Bone marrow (tissue), 2 donors: ENCODE data around the gene TSPEAR.
"Not testable (repeated sequence)": the region's sequence is repeated elsewhere in the genome, so short reads cannot be mapped to it uniquely, and the experiment has no call there.

Experiments
- DNase-seq, 2 donors: peaks; one replicate each; lab custom pipeline; 2025; lab: John Stamatoyannopoulos, UW

Gene TSPEAR

DNA sequence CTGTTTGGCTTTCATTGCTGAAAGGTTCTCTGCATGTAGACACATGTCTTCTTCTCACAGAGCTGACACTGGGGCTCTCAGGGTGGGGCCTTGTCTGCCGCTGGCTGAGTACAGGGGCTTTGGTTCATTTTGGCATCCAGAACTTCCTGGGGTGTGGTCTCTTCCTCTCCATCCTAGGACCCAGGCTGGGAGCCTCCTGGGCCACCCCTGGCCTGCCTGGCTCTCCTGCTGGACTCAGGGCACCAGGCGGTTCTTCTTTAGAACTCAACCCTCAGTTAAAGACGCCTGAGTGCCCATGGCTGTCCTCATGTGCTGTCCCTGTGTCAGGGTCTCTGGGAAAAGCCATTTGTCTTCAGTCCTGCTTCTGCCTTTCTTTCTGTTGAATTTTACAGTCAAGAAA, 125.5 kb downstream of the TSPEAR start:
- DNase-seq, result no peak

DNA sequence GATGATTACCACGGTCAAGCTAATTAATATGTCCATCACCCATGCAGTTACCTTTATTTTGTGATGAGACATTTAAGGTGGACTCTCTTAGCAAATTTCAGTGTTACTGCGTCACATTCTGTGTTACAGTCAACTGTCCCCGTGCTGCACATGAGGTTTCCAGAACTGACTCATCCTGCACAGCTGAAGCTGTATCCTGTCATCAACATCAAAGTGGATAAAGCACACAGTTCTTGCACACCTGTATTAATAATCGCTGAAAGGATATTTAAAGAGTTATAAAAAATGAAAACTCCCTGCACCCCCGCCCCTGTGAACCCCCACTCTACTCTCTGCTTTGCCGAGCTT, 127.6 kb downstream of the TSPEAR start:
- DNase-seq, result no peak

DNA sequence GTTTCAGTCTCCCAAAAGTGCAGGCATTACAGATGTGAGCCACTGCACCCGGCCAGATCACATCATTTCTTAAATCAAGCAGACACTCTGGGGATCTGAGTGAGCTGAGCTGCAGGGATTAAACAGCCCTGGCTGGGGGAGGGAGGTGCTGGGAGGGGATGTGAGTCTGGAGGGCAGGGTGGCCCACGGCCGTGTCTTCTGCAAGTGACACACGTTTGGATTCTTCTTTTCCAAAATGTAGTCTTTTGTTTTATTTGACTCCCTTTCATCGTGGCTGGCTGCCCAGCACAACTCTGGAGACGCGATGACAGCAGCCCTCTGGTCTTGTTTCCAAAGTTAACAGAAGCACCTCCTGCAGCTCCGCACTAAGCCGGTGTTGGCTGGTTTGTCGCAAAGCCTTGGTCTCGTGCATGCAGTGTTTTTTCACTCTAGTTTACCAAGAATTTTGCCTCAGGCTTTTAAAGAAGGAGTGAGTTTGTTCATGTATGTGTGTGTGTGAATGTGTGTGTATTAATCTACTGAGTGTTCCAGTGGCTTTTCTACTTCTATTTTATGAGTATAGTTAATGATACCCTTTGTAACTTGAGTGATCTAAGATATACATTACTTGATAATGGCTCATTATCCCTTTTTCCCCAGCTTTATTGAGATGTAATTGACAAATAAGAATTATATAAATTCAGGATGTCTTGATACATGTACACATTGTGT, 128.1 kb downstream of the TSPEAR start:
- DNase-seq, result no peak

DNA sequence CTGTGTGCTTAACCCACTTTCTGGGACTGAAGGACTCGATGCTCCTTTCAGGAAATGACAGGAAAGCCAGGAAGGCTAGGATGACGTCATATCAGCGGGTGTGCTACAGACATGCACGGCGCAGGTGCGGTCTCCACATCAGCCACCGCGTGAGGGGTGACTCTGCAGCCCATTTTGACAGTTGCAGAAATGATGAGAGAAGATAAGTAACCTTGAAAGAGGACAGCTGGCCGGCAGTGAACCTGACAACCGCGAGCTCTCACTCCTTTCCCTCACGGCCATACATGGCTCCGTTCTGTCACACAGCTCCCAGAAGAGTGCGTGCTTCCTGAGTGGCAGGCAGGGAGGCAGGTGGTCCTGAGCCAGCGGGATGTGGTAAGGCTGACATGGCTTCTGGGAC, 129.3 kb downstream of the TSPEAR start:
- no peak for DNase-seq

DNA sequence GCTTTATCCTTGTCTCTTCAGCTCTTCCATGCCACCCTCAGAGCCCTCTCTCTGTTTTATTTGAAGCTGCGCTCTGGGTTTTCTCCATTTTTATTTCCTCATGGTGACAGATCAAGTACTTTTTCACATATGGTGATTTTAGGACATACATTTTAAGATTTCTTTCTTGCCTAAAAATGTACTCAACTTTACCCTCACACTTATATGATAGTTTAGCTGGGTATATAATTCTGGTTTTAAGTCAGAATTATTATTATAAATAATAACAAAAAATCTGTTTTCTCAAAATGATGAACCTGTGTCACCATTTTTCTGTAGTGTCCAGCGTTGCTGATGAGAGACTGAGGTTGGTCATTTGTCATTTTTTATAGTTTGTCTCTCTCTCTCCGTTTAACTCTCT, 130.2 kb downstream of the TSPEAR start:
- DNase-seq, result no peak

DNA sequence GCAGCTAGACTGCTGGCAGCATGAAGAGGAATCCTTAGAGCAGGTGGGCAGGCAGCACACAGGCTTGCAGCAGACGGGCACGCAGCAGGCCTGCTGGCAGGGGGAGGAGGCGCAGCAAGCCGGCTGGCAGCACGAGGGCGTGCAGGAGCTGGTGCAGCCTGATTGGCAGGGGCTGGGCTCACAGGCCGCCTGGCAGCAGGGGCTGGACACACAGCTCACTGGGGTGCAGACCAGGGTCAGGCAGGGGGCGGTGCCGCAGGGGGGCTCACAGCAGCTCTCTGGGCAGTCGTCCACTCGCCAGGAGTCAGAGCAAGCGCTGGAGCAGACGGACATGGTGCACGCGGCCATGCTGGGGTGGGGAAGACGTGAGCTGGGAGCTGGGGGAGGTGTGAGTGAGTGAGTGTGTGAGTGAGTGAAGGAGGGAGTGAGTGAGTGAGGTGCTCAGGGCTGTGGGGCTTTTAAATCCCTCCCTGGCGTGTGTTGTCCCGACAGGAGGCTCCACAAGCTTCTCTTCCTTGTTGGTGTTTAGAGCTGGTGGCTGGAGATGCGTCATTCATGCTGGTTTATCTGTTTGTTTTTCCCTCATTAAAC, 131.0 kb downstream of the TSPEAR start, which contains the start of gene KRTAP10-5:
TSS of gene KRTAP10-5 (minus strand) at position 374 of the 591 bp plus-strand sequence. CDS start at position 348, 26 bp downstream.
- DNase-seq, result not testable (repeated sequence)

DNA sequence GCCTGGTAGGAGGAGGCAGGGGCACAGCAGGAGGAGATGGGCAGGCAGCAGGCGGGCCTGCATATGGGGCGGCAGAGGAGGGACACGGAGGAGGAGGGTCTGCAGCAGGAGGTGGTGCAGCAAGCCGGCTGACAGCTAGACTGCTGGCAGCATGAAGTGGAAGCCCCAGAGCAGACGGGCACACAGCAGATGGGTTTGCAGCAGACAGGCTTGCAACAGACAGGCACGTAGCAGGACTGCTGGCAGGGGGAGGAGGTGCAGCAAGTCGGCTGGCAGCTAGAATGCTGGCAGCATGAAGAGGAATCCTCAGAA, 131.6 kb downstream of the TSPEAR start:
- no peak for DNase-seq

DNA sequence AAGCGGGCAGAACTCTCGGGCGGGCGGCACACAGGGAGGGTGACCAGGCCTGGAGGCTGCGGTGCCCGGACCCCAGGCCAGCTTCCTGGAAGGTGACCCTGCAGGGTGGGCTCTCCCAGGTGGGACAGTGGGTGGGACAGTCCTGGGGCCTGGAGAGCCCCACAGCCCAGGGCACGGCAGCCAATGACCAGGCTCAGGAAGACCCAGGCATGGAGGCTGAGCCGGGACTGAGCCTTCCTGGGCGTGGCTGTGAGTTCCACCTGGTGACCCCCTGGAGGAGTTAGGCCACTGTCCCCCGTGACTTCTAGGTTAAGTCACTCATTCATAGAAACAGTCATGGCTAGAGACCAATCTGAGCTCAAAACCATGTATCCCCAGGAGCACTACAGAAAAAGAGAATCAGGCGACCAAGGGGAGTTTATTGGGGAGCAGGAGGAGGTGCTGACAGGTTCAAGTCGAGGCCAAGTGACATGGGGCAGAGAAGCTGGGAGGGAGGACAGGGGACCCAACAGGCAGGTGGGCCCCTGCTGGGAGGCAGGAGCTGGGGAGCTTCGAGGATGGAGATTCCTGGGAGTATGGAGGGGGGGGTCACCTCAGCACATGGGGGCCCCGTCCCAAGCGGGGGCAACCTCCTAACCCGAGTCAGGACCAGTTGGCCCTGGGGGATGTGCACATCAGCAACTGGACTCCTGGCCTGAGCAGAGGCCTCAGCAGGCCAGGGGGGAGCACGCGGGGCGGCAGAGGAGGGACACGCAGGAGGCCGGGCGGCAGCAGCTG, 132.1 kb downstream of the TSPEAR start:
- DNase-seq, result no peak

DNA sequence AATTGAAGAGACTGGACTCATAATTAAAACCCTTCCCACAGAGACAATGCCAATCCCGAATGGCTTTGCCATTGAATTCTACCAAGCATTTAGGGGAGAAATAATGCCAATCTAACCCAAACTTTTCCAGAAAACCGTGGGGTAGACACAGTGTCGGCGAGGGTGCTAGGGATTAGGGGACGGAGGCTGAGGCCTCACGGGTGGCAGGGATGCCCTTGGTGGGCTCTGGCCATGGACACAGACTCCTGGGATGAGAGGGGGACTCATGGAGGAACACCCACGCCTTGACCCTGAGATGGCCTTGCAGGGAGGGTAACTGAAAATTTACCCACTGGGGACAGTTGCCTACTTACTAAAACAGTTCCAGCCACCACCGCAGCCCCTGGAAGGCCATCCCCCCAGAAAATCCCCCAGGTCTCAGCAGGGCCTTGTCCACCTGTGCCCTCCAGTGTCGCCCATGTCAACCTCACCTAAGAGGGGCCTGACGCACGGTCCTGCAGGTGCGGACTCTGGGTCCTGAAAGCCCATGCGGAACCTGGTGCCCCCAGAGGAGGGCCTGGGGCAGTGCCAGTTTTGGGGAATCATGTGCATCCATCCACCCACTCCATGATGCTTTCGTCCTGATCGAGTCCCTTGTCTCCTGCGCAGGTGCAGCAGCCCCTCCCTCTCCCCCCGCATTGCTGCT, 132.9 kb downstream of the TSPEAR start:
- no peak for DNase-seq

DNA sequence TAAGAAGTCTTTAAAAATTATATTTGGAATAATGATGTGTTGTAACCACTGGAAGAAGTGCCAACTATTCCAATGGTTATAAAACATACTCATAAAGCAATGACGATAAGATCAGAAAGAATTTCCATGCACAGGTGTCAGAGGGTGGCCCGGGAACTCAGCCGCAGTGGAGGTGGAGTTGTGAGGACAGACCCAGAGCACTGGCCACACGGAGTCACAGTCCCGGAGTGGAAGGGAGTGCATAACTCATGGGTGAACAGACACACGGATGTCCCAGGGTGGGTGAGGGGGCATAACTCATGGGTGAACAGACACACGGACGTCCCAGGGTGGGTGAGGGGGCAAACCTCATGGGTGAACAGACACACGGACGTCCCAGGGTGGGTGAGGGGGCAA, 135.3 kb downstream of the TSPEAR start:
- no peak for DNase-seq

DNA sequence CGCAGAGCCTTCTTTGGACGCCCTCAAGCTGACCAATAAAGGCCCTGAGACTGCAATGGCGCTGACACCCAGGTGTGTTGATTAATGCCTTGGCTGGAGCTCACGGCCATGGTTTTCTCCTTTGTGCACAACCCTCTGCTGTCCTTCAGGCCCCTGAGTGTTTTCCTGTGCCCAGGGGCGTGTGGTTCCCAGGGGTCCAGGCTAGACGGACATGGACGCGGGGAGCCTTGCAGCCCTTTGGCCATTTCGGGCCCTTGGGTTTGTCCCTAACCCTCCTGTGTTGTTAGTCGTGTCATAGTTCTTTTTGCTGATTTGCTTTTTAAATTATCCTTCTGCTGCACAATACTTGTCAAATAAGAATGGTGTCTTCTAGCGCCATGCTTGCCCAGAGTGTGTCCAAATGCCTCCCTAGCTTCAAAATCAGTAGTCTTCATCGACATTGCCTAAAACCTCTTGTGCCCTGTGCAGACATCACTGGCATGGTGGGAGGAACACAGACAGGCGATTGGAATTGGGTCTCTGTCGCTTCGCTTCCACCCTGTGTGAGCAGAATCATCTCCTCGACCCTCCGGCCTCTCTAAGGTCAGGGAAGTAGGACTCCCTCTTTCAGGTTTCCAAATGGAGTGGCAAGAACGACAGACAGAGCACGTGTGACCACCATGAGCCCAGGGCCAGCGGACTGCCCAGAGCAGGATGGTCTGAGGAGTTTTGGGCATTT, 135.9 kb downstream of the TSPEAR start:
- DNase-seq, result no peak

DNA sequence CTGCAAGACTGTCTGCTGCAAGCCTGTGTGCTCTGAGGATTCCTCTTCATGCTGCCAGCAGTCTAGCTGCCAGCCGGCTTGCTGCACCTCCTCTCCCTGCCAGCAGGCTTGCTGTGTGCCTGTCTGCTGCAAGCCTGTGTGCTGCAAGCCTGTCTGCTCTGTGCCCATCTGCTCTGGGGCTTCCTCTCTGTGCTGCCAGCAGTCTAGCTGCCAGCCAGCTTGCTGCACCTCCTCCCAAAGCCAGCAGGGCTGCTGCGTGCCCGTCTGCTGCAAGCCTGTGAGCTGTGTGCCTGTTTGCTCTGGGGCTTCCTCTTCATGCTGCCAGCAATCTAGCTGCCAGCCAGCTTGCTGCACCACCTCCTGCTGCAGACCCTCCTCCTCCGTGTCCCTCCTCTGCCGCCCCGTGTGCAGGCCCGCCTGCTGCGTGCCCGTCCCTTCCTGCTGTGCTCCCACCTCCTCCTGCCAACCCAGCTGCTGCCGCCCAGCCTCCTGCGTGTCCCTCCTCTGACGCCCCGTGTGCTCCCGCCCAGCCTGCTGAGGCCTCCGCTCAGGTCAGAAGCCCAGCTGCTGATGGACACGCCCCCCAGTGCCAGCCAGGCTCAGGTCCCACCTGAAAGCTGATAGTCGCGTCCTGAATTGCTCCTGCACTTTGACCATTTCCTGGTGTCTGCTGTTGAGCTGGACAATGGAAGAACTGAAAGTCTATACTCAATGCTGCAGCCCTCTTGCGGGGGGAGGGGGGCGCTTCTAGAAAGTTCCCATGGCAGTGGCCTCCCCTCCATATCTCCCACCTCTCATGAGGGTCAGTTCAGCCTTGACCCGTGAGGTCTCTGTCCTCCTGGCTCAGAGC, 136.7 kb downstream of the TSPEAR start:
- no peak for DNase-seq

DNA sequence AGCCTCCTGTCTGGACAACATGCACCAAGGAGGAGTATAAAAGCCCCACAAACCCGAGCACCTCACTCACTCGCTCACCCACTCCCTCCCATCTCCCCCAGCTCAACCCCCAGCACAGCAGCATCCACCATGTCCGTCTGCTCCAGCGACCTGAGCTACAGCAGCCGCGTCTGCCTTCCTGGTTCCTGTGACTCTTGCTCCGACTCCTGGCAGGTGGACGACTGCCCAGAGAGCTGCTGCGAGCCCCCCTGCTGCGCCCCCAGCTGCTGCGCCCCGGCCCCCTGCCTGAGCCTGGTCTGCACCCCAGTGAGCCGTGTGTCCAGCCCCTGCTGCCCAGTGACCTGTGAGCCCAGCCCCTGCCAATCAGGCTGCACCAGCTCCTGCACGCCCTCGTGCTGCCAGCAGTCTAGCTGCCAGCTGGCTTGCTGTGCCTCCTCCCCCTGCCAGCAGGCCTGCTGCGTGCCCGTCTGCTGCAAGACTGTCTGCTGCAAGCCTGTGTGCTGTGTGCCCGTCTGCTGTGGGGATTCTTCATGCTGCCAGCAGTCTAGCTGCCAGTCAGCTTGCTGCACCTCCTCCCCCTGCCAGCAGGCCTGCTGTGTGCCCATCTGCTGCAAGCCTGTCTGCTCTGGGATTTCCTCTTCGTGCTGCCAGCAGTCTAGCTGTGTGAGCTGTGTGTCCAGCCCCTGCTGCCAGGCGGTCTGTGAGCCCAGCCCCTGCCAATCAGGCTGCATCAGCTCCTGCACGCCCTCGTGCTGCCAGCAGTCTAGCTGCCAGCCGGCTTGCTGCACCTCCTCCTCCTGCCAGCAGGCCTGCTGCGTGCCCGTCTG, 137.5 kb downstream of the TSPEAR start, which contains the start of gene KRTAP10-4:
TSS of gene KRTAP10-4 (plus strand) at position 100 of the 827 bp plus-strand sequence. CDS start at position 130, 30 bp downstream.
- DNase-seq, result not testable (repeated sequence)

DNA sequence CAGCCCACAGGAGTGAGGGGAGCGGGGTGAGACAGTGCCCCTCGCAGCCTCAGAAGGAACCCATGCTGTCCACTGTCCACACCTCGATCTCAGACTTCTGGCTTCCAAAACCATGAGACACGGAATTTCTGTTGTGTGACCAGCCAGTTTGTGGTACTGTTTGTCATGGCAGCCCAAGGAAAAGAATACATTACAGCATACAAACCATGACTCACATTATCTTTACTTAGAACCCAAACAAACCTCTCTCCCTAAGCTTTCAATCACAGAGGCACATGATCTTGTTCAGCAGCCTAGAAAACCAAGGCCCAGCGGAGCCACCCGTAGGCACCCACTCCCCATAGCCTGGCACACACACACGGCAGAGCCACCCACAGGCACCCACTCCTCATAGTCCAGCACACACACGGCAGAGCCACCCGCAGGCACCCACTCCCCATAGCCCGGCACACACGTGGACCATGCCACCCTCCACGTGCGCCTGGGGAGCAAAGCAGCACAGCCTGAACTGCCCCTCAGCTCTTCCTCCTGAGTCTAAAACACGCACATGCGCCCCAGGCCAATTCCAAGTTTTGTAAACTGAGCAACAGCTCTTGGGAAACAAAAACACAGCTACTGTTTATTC, 138.3 kb downstream of the TSPEAR start:
- DNase-seq, result no peak

DNA sequence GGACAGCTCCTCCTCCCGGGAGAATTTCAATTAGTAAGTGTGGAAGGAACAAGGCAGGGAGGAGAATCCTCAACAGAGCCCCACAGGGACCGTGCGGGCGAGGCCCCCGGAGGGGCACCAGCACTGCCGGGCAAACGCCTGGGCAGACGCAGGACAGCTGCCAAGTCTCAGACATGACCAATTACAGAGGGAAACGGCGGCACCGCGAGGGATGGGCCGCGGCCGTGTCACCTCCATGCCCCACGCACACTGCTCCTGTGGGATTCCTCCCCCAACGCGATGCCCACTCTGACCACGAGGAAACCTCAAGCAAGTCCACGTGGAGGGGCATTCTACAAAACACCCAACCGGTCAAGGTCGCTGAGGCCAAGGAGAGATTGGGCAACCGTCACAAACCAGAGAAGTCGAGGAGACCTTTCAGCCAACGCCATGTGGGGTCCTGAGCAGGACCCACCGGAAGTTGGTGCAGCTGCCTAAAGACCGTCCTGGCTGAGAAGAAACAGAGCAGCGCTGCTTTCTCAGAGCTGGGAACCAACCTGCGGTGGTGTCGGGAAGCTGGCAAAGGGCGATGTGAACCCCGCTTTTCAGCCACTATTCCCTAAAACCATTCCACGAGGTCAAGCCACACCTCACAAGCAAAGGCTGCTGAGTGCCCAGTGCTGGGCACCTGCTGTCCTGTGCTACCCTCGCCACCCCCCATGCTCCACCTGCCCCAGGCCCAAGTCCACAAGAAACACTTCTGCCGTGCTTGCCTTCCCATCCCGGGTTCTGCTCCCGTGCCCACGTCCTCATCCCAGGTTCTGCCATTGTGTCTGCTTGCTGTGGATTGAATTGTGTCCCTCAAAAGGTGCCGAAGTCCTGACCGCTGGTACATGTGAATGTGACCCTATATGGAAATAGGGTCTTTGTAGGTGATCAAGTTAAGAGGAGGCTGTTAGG, 139.3 kb downstream of the TSPEAR start:
- no peak for DNase-seq

DNA sequence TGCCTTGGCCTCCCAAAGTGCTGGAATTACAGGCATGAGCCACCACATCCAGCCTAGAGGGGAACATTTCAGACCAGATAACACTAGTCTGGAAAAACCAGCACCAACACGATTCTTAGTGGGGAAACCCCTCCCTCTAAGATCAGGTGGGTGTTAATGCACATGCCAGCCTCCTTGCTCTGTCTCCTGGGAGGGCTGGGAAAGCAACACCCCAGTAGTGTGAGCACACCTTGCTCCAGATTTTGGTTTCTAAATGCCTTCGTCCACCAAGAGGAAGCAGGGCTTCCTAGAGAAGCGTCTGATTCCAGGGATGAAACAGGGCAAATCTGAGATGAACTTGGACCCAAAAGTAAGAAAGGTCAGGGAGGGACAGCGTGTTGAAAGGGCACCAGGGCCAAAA, 140.1 kb downstream of the TSPEAR start:
- DNase-seq, result no peak

DNA sequence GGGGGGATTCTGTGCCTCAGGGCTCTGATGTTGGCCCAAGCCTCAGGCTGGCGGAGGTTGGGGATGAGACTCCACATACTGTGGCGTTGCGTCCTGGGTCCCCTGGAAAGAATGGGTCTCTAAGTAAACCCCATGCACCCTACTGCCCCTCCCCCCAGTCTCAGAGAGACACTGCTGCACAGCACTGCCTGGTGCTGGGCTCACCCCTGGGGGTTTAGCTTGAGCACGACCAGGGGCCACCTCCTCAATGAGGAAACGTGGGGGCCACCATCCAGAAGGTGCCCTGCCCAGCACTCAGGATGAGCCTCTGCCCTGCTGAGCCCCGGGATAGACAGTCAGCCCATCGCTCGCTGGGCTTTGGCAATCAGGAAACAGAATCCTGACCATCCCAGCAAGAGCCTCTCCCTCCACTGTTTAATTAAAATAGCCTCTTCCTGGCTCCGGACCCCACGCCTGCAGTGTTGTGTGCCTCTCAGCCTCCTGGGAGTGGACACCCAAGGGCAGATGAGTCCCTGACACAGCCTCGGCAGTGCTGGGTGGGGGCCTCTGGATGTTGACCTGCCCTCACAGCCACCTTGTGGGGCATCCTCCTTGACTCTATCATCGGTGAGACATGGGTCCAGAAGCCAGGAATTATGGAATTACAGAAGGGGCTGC, 141.4 kb downstream of the TSPEAR start:
- no peak for DNase-seq
